Skin epidermis (tissue), 12 donors: ENCODE measurements around the gene IL22.

Experiments used
- H3K27ac ChIP-seq, 21 experiments: fragments of 200-600 bp; sonication (generic) in 11 of 21; one replicate each; pipeline ENCODE4 v1.5.0; 2020; ENCODE audit warnings: mild to moderate bottlenecking in 3 of 21, inconsistent platforms in 2 of 21, moderate library complexity in 2 of 21
- H3K4me3 ChIP-seq, 7 experiments: fragments of 200-600 bp; sonication (generic) in 2 of 7; one replicate each; pipeline ENCODE4 v1.5.0; 2020; ENCODE audit warnings: inconsistent platforms in 2 of 7, mild to moderate bottlenecking in 2 of 7, moderate library complexity in 1 of 7

Gene IL22, protein sequence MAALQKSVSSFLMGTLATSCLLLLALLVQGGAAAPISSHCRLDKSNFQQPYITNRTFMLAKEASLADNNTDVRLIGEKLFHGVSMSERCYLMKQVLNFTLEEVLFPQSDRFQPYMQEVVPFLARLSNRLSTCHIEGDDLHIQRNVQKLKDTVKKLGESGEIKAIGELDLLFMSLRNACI

DNA sequence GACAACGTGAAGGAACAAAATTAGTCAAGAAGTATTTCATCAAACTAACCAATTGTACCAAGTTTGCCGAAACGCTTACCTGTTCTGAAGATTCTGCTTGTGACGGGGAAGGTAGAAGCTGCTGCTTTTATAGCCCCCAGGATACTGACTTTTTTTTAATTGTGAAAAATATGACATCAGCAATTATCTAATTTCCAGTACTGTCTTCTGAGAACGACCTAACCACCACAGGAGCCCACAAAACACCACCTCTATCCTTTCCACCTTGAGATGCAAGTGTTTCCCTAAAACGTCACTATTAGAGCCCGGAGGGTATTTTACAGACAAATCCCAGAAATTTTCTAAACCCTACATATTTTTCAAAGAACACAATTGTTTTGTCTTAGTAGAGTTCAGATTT is at the start of gene IL22:
Gene IL22, minus strand, starts transcription at position 101 of the 400 bp plus-strand sequence. CDS start 156 bp downstream, outside the sequence.
- H3K27ac ChIP-seq: no peak within 1 kb of the TSS
- no peak within 1 kb of the TSS for H3K4me3 ChIP-seq

DNA sequence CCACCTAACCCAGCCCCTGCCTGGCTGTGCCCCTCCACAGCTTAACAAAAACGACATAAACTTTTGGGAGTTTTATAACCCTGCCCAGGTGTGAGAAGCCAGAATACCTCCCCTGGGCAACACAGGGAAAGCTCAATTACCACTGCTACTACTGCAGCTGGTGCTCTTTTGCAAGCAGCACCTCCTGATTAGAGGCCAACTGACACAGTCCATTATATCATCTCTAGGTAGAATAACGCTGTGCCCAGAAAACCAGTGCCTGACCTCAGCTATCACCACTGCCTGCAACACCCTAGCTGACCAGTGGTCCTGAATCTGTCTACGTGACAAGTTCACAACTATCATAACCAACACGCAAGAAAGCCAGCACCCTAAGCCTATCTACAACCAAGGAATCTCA is 44.5 kb upstream of the IL22 start:
- H3K27ac ChIP-seq: no peak overlapping the region
- H3K4me3 ChIP-seq: no peak overlapping the region

DNA sequence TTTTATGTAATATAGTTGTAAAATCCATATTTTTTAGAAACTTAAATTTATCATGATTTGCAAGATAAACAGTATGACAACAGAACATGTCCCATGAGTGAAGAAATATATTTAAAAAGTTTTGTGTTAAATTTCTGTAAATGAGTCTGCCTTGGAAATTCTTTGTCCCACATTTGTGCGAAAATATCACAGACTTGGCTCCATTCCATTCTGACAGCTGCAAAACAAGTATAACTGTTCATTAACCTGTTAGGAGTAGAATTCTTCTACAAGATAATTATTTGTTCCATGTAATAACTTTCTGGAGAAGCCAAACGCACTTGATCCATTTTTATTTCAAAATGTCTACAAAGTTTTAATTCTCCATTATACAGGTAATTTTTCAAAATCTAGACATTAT is 40.8 kb upstream of the IL22 start:
- Histone ChIP-seq H3K4me3 (no peak overlapping the region), H3K27ac (no peak overlapping the region)

DNA sequence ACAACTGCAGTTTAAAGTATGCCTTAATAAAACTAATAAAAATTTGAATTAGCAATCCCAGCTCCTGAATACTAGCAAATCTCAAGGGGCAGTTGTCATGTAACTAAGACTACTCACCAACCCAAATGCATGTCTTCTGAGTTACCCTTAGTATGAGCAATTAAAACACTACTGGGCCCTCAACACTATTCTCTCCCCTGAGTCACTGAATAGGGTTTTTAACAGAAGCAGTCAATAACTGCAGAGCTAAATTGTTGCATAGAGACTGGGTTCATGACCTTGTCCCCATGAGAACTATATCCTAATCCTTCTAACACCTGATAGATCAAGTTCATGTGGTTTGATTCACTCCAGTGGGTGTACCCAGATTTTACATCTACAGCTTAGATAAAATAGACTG is 39.9 kb upstream of the IL22 start:
- Histone ChIP-seq H3K27ac (no peak overlapping the region), H3K4me3 (no peak overlapping the region)

DNA sequence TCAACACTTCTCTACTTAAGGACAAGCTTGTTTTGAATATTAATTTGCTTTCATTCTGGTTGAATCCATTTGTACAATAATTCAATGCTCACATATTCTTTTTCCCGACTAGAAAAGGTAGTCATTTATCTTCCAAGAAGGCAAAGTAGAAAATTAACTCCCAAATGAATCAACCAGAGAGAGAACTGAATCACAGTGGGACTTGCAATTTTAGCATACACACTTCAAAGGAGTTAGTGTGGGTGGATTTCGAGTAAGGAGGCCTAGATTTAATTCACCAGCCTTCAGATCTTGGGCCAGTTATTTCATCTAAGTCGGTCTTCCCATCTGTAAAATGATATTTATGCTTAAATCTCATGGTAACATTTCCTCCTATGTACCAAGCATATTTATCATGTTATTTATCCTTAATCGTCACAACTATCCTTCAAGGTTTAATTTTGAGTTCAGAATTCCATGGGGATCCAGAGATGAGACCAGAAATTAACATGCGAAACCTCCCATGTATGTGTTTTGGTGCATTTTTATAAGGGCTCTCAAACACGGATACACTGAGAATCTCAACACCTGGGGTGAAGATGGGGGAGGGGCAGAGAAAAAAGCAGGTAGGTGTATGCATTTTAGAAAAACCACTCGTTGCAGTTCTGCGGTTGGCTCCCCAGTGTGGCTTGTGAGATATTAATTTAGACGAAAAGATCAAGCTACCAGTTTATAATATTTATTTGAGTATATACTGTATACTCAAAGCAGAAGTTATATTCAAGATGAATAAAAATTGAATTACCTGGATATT is 38.9 kb upstream of the IL22 start:
- no peak overlapping the region for H3K27ac ChIP-seq

DNA sequence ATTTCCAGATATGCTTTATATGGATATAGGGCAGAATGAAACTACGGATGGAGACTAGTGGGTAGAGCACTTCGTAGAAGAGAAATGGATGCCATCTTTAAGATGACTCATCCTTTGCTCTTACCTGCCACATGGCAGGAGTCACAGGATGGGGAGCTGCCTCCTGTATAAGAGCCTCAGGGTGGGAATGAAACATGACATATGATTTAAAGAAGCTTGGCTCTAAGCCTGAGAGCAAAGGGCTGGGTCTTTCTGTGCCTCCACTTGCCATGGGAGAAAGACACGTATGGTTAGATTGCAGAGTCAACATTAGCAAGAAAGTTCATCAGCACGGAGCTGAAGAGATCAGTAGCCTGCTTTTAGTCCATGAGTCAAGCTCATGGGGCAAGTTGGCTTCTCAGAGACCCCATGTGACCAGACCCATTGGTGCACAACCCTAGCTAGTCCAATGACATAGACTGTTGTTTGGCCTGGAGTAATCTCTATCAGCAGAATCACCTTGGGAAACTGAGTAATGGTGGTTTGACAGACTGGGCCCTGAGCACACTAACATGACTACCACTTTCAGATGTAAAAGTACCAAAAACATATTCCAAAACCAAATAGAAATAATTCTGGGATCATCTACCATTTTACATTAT is 38.1 kb upstream of the IL22 start:
- no peak overlapping the region for H3K4me3 ChIP-seq
- H3K27ac ChIP-seq: no peak overlapping the region

More for the DNA sequence above, 38.9 kb upstream of the IL22 start:
- no peak overlapping the region for H3K4me3 ChIP-seq

DNA sequence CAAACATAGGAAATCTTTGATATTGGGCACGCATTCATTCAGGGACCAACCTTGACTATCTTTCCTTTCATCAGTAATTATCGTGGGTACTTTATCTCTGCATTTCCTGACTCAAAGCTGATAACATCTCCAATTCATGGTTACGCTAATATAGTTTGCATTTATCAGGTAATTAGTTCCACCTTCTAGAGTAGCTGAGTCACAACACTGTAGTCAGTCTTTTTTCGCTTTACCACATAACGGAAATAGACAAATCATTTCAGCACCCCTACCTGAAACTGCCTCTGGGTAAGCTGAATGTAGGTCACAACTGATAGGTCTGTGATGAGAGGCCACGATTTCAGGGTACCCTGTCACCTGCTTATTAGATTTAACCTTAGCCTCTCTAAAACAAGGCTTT is 36.7 kb upstream of the IL22 start:
- Histone ChIP-seq H3K27ac (no peak overlapping the region), H3K4me3 (no peak overlapping the region)

DNA sequence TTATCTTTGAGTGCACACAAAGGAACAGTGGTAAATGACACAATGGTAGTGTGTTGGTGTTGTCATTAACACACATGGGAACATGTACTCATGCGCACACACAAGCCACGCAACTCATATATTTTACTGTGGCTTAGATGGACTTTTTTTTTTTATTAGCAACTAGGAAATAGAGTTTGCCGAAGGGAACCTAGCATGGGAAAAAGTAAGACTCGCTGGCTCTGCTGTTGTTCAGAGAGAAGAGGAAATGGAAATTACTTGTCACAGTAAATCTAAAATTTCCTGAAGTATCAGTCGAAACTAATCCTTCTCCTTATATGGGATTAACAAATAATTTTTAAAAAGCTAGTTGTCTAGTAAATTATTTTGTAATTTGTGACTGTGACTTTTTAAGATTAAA is 33.7 kb upstream of the IL22 start:
- Histone ChIP-seq H3K4me3 (no peak overlapping the region), H3K27ac (no peak overlapping the region)

DNA sequence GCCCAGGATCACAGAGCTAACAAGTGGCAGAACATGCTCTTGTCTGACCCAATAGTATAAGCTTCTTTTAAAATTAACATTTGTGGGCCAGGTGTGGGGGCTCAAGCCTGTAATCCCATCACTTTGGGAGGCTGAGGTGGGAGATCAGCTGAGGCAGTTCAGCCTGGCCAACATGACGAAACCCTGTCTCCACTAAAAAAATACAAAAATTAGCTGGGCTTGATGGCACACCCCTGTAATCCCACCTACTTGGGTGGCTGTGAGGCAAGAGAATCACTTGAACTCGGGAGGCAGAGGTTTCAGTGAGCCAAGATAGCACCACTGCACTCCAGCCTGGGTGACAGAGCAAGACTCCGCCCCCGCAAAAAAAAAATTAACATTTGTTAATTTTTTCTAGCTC is 33.0 kb upstream of the IL22 start:
- H3K4me3 ChIP-seq: no peak overlapping the region

DNA sequence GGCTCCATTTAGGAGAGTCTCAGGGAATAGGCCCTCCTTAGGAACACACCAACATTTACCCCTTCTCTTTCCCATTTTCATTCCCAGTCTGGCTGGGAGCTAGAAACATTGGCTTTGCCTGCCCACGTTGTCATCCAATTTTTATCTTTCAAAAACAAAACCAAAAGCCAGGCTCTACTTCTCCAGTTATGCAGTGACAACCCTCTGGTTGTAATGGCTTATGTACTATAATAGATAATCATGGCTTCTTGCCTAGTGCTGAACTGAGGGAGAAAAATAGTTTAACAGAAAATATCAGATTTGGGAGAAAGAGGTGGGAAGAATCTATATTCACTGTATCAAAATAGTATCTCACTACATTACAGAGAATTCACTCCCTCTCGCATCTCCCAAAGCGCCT is 32.1 kb upstream of the IL22 start:
- Histone ChIP-seq H3K27ac (no peak overlapping the region), H3K4me3 (no peak overlapping the region)

More for the DNA sequence above, 33.0 kb upstream of the IL22 start:
- H3K27ac ChIP-seq: no peak overlapping the region

DNA sequence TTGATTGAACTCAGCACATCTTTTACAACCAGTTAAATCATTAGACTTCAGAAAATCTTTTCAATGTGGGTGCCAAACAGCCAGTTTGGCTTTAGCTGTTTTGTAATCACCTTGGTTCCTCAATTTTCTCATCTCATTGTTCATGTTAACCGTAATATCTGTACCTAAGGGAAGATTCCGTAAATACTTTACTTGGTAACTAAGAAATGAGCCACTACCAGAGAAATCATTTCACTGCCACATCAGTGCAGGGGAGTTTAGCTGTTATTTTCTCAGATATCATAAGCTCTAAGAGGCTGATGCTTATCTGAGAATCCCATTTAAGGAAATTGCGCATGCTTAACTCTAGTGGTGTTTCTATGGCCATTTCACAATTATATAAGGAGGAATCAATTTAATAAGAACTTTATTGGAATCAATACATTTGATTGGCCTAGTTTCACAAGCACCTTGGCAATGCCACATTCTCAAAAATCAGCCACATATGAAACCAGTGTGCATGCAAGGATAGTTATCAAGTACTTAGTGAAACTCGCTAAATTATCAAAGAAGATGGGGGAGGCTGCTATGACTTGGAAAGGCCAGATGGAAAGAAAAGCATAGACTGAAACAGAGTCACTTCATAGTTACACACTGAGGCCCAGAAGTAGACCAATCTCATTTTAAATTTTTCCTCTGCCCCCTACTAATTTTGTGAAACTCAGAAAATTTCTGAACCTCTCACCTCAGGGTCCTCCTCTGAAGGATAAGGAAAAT is 28.1 kb upstream of the IL22 start:
- Histone ChIP-seq H3K4me3 (no peak overlapping the region), H3K27ac (no peak overlapping the region)

DNA sequence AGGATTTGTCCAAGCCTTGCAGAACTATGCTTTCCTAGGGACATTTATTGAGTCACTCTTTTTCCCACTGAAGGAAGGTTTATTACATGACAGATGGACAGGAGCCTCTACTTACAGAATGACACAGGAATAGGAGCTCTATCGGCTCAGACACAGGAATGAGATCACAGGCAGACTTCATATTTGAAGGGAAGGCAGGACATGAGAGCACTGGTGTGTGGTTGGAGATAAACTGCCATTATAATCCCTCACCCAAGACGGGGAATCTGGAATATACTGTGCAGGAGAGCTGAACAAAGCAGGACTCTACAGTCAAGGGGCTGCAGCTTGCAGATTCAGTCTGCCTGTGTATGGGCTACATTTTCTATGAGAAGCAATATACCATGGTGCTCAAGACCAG is 26.8 kb upstream of the IL22 start:
- Histone ChIP-seq H3K27ac (no peak overlapping the region), H3K4me3 (no peak overlapping the region)

DNA sequence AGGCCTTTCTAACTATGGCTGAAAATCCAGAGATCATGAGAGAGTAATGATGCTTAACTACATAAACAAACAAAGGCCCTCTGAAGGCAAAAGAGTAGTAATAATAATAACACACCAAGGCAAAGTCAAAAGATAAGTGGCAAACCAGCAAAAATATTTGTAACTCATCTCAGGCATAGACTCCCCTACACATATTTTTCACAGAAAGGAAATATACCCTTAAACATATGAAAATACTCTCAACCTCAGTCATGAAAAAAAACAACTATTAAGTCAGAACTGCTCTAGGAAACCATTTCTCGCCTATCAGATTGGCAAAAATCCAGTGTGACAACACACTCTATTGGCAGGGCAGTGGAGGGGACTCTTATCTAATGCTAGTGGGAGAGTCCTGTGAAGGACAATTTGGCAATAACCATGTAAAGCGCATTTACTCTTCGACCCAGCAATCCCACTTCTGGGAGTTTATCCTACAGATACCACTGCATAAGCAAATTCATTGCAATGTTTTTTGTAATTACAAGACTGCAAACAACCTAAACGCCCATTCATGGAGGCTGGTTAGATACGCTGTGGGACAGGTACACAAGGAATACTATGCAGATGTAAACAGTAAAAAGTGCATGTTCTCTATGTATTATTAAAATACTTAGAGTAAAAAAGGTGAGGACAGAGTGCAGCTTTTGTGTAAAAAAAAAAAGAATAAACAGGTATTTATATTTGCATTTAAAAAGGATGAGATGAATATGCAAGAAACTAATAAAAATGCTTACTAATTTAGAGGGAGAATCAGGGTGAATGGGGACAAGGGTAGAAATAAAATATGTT is 26.0 kb upstream of the IL22 start:
- Histone ChIP-seq H3K4me3 (no peak overlapping the region), H3K27ac (no peak overlapping the region)

DNA sequence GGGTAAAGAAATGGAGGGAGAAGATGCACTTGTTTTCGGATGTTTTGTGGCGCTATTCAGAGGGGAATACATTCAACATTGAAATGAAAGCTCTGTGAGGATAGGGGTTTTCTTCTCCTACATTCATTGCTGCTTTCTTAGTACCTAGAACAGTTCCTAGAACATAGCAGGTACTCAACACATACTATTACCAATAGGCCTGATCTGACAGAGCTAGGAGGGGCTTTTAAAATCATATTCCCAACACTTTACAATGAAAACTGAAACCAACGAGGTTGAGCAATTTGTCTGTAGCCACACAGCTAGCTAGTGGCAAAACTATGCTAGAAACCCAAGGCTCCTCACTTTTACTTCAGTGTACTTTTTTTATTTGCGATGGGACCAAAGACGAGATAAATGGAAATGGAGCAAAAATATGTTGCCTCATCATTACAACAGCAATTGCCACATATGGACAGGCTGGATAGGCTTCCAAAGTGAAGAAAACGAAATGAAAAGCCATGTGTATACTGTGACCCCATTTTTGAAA is 23.1 kb upstream of the IL22 start:
- Histone ChIP-seq H3K4me3 (no peak overlapping the region), H3K27ac (no peak overlapping the region)

DNA sequence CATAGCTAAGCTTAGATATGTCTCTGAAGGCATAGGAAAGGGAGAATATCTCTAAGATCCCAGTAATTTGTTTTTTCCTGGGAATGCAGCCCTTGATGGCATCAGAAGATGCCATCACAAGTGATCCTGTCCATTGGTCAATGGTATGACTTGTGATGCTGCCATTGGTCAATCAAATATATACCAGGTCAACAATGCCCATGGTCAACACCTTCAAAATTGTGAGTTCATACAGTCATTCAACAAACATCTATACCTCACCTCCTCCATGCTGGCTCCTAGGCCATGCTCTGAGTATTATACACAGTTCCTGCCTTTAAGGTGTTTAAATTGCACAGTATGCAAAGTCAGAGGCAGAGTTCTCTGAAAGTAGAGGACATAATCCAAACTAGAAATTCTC is 19.3 kb upstream of the IL22 start:
- Histone ChIP-seq H3K27ac (no peak overlapping the region), H3K4me3 (no peak overlapping the region)

DNA sequence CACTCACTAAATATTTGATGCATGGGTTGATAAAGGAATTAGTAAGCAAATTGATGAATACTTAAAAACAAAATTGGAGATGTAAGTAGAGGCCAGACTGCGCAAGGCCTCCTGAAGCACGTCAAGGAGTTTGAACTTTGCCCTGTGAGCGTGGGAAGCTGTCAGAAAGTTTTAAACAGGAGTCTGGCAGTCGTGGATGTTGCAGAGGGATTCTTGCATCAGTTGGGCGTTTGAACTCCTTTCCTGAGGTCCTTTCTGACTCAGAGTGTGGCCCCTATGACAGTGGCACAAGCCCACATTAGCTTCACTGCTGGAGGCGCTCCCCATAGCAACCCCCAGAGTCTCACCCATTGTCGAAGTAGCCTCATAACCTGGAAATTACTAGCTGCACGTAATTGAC is 17.9 kb upstream of the IL22 start:
- Histone ChIP-seq H3K27ac (no peak overlapping the region), H3K4me3 (no peak overlapping the region)

DNA sequence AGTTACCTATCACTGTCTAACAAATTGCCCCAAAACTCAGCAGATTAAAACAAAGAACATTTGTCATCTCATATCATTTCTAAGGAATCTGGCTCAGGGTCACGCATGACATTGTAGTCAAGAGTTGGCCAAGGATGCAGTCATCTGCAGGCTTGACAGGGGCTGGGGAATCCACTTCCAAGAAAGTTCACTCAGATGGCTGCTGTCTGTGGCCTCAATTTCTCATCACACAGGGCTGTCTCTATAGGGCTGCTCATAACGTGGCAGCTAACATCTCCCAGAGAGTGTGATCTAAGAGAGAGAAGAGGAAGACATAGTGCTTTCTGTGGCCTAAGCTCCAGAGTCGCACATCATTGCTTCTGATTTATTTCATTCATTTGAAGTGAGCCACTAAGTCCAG is 17.0 kb upstream of the IL22 start:
- no peak overlapping the region for H3K27ac ChIP-seq
- no peak overlapping the region for H3K4me3 ChIP-seq

DNA sequence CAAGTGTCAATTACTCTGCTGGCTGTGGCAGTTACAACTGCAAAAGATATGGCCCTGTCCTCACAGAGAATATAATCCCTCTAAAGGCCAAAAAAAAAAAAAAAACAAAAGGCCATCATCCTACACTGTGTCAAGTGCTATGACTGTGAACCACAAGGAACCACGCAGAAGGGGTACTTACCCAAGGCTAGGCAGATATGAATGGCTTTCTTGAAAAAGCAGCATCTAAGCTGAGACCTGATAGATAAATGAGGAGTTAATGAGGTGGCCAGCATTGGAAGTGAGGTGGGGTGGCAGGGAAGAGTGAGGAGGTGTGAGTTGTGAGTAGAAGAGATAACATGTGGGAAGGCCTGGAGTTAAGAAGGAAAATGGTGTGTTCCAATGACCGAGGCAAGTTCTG is 16.4 kb upstream of the IL22 start:
- H3K27ac ChIP-seq: no peak overlapping the region

DNA sequence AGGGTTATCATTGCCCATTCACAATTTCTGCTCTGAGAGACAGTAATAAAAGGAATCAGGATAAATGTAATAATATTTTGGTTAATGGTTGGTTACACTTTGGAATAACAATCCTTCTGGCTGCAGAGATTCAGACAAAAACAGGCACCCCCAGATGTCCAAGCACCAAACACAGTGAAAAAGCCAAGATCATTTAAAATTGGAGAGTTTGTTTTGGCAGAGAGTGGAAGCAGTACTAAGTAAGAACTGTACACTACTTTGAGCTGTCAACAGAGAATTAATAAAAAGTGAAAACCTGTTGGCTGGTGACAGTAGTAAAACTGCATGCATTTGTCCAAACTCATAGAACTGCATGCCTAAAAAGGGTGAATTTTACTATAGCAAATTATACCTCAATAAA is 15.6 kb upstream of the IL22 start:
- Histone ChIP-seq H3K27ac (no peak overlapping the region), H3K4me3 (no peak overlapping the region)

More for the DNA sequence above, 16.4 kb upstream of the IL22 start:
- H3K4me3 ChIP-seq: no peak overlapping the region
